ENCODE data around the gene ZBTB46.

The ZBTB46 gene

DNA sequence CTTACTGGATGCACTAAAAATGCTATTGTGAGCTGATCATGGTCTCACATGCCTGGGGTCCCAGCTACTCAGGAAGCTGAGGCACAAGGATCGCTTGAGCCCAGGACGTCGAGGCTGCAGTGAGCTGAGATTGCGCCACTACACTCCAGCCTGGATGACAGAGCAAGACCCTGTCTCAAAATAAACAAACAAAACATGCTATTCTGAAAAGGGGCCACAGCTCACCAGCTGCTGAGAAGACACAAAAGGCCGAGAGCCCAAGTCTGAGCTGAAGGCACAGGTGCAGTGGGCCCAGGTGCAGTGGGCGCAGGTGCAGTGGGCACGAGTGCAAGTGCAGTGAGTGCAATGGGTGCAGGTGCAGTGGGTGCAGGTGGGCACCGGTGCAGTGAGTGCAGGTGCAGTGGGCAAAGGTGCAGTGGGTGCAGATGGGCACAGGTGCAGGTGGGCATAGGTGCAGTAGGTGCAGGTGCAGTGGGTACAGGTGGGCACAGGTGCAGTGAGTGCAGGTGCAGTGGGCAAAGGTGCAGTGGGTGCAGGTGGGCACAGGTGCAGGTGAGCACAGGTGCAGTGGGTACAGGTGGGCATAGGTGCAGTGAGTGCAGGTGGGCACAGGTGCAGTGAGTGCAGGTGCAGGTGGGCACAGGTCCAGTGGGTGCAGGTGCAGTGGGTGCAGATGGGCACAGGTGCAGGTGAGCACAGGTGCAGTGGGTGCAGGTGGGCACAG lies 16.0 kb downstream of the ZBTB46 start:
- Histone ChIP-seq H3F3A (ENCODE audit: low read depth) (no peaks in the 10 kb centered on the region), H4K20me1 (ENCODE audit: insufficient read depth, low read length, poor library complexity, severe bottlenecking) (no peaks in the 10 kb centered on the region), H3K4me2 (ENCODE audit: low read depth, low read length, poor library complexity, severe bottlenecking) (no peak overlapping the region), H3K9me3 (ENCODE audit: insufficient read depth, low read depth, low read length) (no peaks in the 10 kb centered on the region), H2AFZ (ENCODE audit: low read length) (no peak overlapping the region), H3K9ac (ENCODE audit: low read depth, low read length, poor library complexity, severe bottlenecking) (no peak overlapping the region), H3K4me1 (ENCODE audit: insufficient read depth, low read length, poor library complexity, severe bottlenecking) (peaks cover 5% of the 10 kb centered on the region), H3K4me3 (ENCODE audit: low read length, poor library complexity, severe bottlenecking) (no peak overlapping the region), H3K9me2 (replicated peaks; ENCODE audit: low read depth, low read length) (no peaks in the 10 kb centered on the region), H3K36me3 (ENCODE audit: insufficient read depth, low read length) (no peaks in the 10 kb centered on the region), H3K79me2 (ENCODE audit: insufficient read depth, low read length) (no peaks in the 10 kb centered on the region), H3K27me3 (ENCODE audit: insufficient read depth, low read length, poor library complexity, severe bottlenecking) (no peaks in the 10 kb centered on the region)
- TF ChIP-seq EZH2phosphoT487 (IDR thresholded peaks at IDR 0.05; ENCODE audit: borderline replicate concordance), result no peak
- no peak for TF ChIP-seq CTCF (conservative IDR thresholded peaks at IDR 0.05; ENCODE audit: low read length)

- Histone ChIP-seq H3K4me3 (ENCODE audit: low read length, poor library complexity, severe bottlenecking) (no peak overlapping the region), H3K9ac (ENCODE audit: low read depth, low read length, poor library complexity, severe bottlenecking) (no peak overlapping the region), H3K9me3 (ENCODE audit: insufficient read depth, low read depth, low read length) (no peaks in the 10 kb centered on the region), H3K4me1 (ENCODE audit: insufficient read depth, low read length, poor library complexity, severe bottlenecking) (no peaks in the 10 kb centered on the region), H4K20me1 (ENCODE audit: insufficient read depth, low read length, poor library complexity, severe bottlenecking) (no peaks in the 10 kb centered on the region), H3K9me2 (replicated peaks; ENCODE audit: low read depth, low read length) (no peaks in the 10 kb centered on the region), H2AFZ (ENCODE audit: low read length) (no peak overlapping the region), H3K79me2 (ENCODE audit: insufficient read depth, low read length) (no peaks in the 10 kb centered on the region), H3K36me3 (ENCODE audit: insufficient read depth, low read length) (no peaks in the 10 kb centered on the region), H3K4me2 (ENCODE audit: low read depth, low read length, poor library complexity, severe bottlenecking) (no peak overlapping the region), H3F3A (ENCODE audit: low read depth) (no peaks in the 10 kb centered on the region), H3K27me3 (ENCODE audit: insufficient read depth, low read length, poor library complexity, severe bottlenecking) (no peaks in the 10 kb centered on the region)
- TF ChIP-seq CTCF (conservative IDR thresholded peaks at IDR 0.05; ENCODE audit: low read length) (no peak), EZH2phosphoT487 (IDR thresholded peaks at IDR 0.05; ENCODE audit: borderline replicate concordance) (no peak)
Observed at GRCh38 chr20:63811491-63811875, 19.6 kb downstream of the ZBTB46 start.

DNA sequence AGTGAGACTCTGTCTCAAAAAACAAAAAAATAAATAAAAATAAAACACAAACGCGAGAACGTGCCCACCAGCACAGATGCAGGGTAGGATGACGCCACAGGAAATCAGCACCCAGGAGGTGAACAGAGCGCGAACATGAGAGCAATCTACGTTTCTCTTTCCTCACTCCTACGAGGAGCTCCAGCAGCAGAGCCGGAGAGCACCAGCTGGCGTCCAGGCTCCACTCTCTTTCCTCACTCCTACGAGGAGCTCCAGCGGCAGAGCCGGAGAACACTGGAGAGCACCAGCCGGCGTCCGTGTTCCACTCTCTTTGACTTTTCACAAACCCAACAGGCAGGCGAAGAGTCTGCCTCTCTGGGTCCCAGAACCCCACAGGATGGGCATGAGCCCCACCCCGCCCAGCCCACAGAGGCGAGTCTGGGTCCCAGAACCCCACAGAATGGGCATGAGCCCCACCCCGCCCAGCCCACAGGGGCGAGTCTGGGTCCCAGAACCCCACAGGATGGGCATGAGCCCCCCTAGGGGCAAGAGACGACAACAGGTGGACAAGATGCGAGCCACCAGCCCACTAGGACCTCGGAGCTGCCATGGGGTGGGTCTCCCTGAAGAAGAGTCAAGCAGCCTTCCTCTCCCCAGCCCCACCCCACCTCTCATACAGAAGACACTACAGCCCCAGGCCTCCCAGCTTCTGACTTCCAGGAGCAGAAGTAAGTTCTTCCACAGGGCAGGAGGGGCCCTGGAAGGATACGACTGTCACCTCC lies 20.2 kb downstream of the ZBTB46 start:
- H3K4me1 ChIP-seq (ENCODE audit: insufficient read depth, low read length, poor library complexity, severe bottlenecking), result no peaks in the 10 kb centered on the region
- no peaks in the 10 kb centered on the region for H3F3A ChIP-seq (ENCODE audit: low read depth)
- H3K4me2 ChIP-seq (ENCODE audit: low read depth, low read length, poor library complexity, severe bottlenecking), result no peak overlapping the region
- H3K9ac ChIP-seq (ENCODE audit: low read depth, low read length, poor library complexity, severe bottlenecking), result no peak overlapping the region
- H3K4me3 ChIP-seq (ENCODE audit: low read length, poor library complexity, severe bottlenecking), result no peak overlapping the region
- no peak overlapping the region for H2AFZ ChIP-seq (ENCODE audit: low read length)
- no peaks in the 10 kb centered on the region for H3K79me2 ChIP-seq (ENCODE audit: insufficient read depth, low read length)
- no peaks in the 10 kb centered on the region for H4K20me1 ChIP-seq (ENCODE audit: insufficient read depth, low read length, poor library complexity, severe bottlenecking)
- H3K9me3 ChIP-seq (ENCODE audit: insufficient read depth, low read depth, low read length), result no peaks in the 10 kb centered on the region
- no peaks in the 10 kb centered on the region for H3K9me2 ChIP-seq (replicated peaks; ENCODE audit: low read depth, low read length)
- H3K36me3 ChIP-seq (ENCODE audit: insufficient read depth, low read length), result no peaks in the 10 kb centered on the region
- H3K27me3 ChIP-seq (ENCODE audit: insufficient read depth, low read length, poor library complexity, severe bottlenecking), result no peaks in the 10 kb centered on the region
- TF ChIP-seq EZH2phosphoT487 (IDR thresholded peaks at IDR 0.05; ENCODE audit: borderline replicate concordance) (no peak), CTCF (conservative IDR thresholded peaks at IDR 0.05; ENCODE audit: low read length) (no peak)
